ENCODE results near the gene AHDC1.
"Not testable (repeated sequence)": the region's sequence is repeated elsewhere in the genome, so short reads cannot be mapped to it uniquely, and the experiment has no call there.

AHDC1 gene

GRCh38 chr1:27542463-27543273 lies 61.3 kb downstream of the AHDC1 start:
- H3F3A ChIP-seq (ENCODE audit: control insufficient read depth, insufficient read depth), result no peaks in the 10 kb centered on the region
- no peaks in the 10 kb centered on the region for H3K4me1 ChIP-seq (ENCODE audit: control insufficient read depth, low read length)
- H3K27me3 ChIP-seq (ENCODE audit: control insufficient read depth, low read length), result no peaks in the 10 kb centered on the region
- H3K4me3 ChIP-seq (ENCODE audit: low read length), result no peak overlapping the region
- H3K4me2 ChIP-seq (ENCODE audit: low read length), result no peak overlapping the region
- H4K20me1 ChIP-seq (ENCODE audit: control insufficient read depth, insufficient read depth, low read depth, low read length), result no peaks in the 10 kb centered on the region
- H3K9me2 ChIP-seq (replicated peaks; ENCODE audit: control insufficient read depth, low read length), result no peaks in the 10 kb centered on the region
- no peaks in the 10 kb centered on the region for H3K79me2 ChIP-seq (ENCODE audit: control insufficient read depth, low read length)
- H3K27ac ChIP-seq (ENCODE audit: low read depth, low read length), result no peak overlapping the region
- TF ChIP-seq EZH2phosphoT487 (IDR thresholded peaks at IDR 0.05; ENCODE audit: borderline replicate concordance, low read length) (no peak), CTCF (IDR thresholded peaks at IDR 0.05; ENCODE audit: low read depth, low read length, poor library complexity, severe bottlenecking) (no peak)
- H3K9me3 ChIP-seq (ENCODE audit: control insufficient read depth, insufficient read depth, low read length), result no peaks in the 10 kb centered on the region
- H3K36me3 ChIP-seq (ENCODE audit: control insufficient read depth, low read length), result no peaks in the 10 kb centered on the region

- Histone ChIP-seq H3F3A (ENCODE audit: control insufficient read depth, insufficient read depth) (no peaks in the 10 kb centered on the region), H3K4me2 (ENCODE audit: low read length) (no peak overlapping the region), H3K27ac (ENCODE audit: low read depth, low read length) (no peak overlapping the region), H3K4me1 (ENCODE audit: control insufficient read depth, low read length) (no peaks in the 10 kb centered on the region), H3K9me3 (ENCODE audit: control insufficient read depth, insufficient read depth, low read length) (no peaks in the 10 kb centered on the region), H3K27me3 (ENCODE audit: control insufficient read depth, low read length) (no peaks in the 10 kb centered on the region), H4K20me1 (ENCODE audit: control insufficient read depth, insufficient read depth, low read depth, low read length) (no peaks in the 10 kb centered on the region), H3K36me3 (ENCODE audit: control insufficient read depth, low read length) (no peaks in the 10 kb centered on the region), H3K9me2 (replicated peaks; ENCODE audit: control insufficient read depth, low read length) (no peaks in the 10 kb centered on the region), H3K4me3 (ENCODE audit: low read length) (no peak overlapping the region), H3K79me2 (ENCODE audit: control insufficient read depth, low read length) (no peaks in the 10 kb centered on the region)
- TF ChIP-seq EZH2phosphoT487 (IDR thresholded peaks at IDR 0.05; ENCODE audit: borderline replicate concordance, low read length), result no peak
- no peak for TF ChIP-seq CTCF (IDR thresholded peaks at IDR 0.05; ENCODE audit: low read depth, low read length, poor library complexity, severe bottlenecking)
Observed at GRCh38 chr1:27539901-27540861, 63.8 kb downstream of the AHDC1 start.

GRCh38 chr1:27538793-27539192 lies 65.2 kb downstream of the AHDC1 start:
- Histone ChIP-seq H3K4me1 (ENCODE audit: control insufficient read depth, low read length) (no peaks in the 10 kb centered on the region), H3K27ac (ENCODE audit: low read depth, low read length) (no peak overlapping the region), H3F3A (ENCODE audit: control insufficient read depth, insufficient read depth) (no peaks in the 10 kb centered on the region), H4K20me1 (ENCODE audit: control insufficient read depth, insufficient read depth, low read depth, low read length) (no peaks in the 10 kb centered on the region), H3K9me2 (replicated peaks; ENCODE audit: control insufficient read depth, low read length) (no peaks in the 10 kb centered on the region), H3K4me3 (ENCODE audit: low read length) (no peak overlapping the region), H3K9me3 (ENCODE audit: control insufficient read depth, insufficient read depth, low read length) (no peaks in the 10 kb centered on the region), H3K27me3 (ENCODE audit: control insufficient read depth, low read length) (no peaks in the 10 kb centered on the region), H3K79me2 (ENCODE audit: control insufficient read depth, low read length) (no peaks in the 10 kb centered on the region), H3K4me2 (ENCODE audit: low read length) (no peak overlapping the region), H3K36me3 (ENCODE audit: control insufficient read depth, low read length) (no peaks in the 10 kb centered on the region)
- TF ChIP-seq CTCF (IDR thresholded peaks at IDR 0.05; ENCODE audit: low read depth, low read length, poor library complexity, severe bottlenecking) (no peak), EZH2phosphoT487 (IDR thresholded peaks at IDR 0.05; ENCODE audit: borderline replicate concordance, low read length) (no peak)

GRCh38 chr1:27538305-27538676 lies 65.7 kb downstream of the AHDC1 start:
- not testable (repeated sequence) for H3K27me3 ChIP-seq (ENCODE audit: control insufficient read depth, low read length); H3K4me3 ChIP-seq (ENCODE audit: low read length); H4K20me1 ChIP-seq (ENCODE audit: control insufficient read depth, insufficient read depth, low read depth, low read length); H3K9me3 ChIP-seq (ENCODE audit: control insufficient read depth, insufficient read depth, low read length); H3K36me3 ChIP-seq (ENCODE audit: control insufficient read depth, low read length); H3F3A ChIP-seq (ENCODE audit: control insufficient read depth, insufficient read depth); H3K27ac ChIP-seq (ENCODE audit: low read depth, low read length); H3K4me2 ChIP-seq (ENCODE audit: low read length); H3K79me2 ChIP-seq (ENCODE audit: control insufficient read depth, low read length); H3K9me2 ChIP-seq (replicated peaks; ENCODE audit: control insufficient read depth, low read length); H3K4me1 ChIP-seq (ENCODE audit: control insufficient read depth, low read length)
